SK-N-SH (cell line): ENCODE measurements around the gene PRKX.

ENCODE experiments used
- CHD2 ChIP-seq: fragments of 150-350 bp; IDR thresholded peaks from 2 replicates; pipeline ENCODE4 v1.6.1; 2018; ENCODE audit warnings: low read length; ENCODE audit not compliant: partially characterized antibody
- CTCF ChIP-seq: fragments of 200-600 bp; sonication (generic); IDR thresholded peaks from 2 replicates; pipeline ENCODE4 v1.6.1; 2017; ENCODE audit warnings: antibody characterized with exemption, mild to moderate bottlenecking, moderate library complexity
- EZH2phosphoT487 ChIP-seq: fragments of 200-600 bp; sonication (generic); IDR thresholded peaks from 2 replicates; pipeline ENCODE4 v1.6.1; 2017; ENCODE audit warnings: low read depth, mixed run types, mild to moderate bottlenecking, antibody characterized with exemption, moderate library complexity, borderline replicate concordance
- GATA2 ChIP-seq: sonication (generic); formaldehyde crosslinking; IDR thresholded peaks from 2 replicates; pipeline ENCODE4 v1.5.0; 2020; ENCODE audit warnings: mild to moderate bottlenecking, missing genetic modification reagents
- MAX ChIP-seq: IDR thresholded peaks from 2 replicates; pipeline ENCODE4 v1.4.0; 2012; ENCODE audit warnings: low read depth
- MEF2A ChIP-seq: IDR thresholded peaks from 2 replicates; pipeline ENCODE4 v1.4.0; 2012; ENCODE audit warnings: low read depth, borderline replicate concordance
- POLR2AphosphoS5 ChIP-seq: IDR thresholded peaks from 2 replicates; pipeline ENCODE4 v1.6.1; 2012; ENCODE audit warnings: low read depth, low read length
- RCOR1 ChIP-seq: fragments of 150-350 bp; IDR thresholded peaks from 2 replicates; pipeline ENCODE4 v1.6.1; 2017; ENCODE audit warnings: antibody characterized with exemption, low read length
- SMC3 ChIP-seq: IDR thresholded peaks from 2 replicates; pipeline ENCODE4 v1.6.1; 2012; ENCODE audit warnings: low read depth, low read length, improper control_type of control experiment
- USF2 ChIP-seq: fragments of 150-350 bp; IDR thresholded peaks from 2 replicates; pipeline ENCODE4 v1.6.1; 2017; ENCODE audit warnings: antibody characterized with exemption, low read length, low read depth, borderline replicate concordance
- TF ChIP-seq, protein P1 (sequence below): IDR thresholded peaks from 2 replicates; pipeline ENCODE4 v1.6.1; 2012; ENCODE audit warnings: mild to moderate bottlenecking, low read depth, low read length, moderate library complexity

DNA sequence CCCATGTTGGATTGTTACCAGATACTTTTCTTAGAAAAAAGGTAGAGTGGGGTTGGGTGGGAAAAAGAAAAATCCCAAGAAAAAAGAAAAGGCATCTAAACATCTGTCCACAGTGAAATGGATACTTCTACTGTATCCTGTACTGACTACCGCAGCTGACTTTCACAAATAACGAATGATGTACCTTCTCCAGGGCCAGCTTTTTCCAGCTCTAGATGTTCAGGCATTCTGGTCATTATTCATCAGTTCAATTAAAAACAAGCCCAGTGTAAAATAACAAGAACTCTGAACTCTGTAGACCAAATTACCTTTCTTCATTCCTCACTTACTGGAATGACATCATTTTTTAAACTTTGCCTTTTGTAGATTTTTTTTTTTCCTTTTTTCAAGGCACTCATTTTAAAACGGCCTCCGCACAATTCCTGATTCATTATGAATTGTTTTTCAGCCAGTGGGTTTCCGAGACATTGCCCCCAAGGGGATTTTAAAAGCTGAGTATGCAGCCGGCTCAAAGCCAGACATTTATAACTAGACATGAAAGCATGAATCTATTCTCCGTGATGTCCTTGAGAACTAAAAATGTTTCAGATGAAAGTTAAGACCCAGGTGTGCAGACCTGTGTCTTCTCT lies 113.5 kb downstream of the PRKX start:
- no peak for TF ChIP-seq CTCF
- TF ChIP-seq, protein P1, sequence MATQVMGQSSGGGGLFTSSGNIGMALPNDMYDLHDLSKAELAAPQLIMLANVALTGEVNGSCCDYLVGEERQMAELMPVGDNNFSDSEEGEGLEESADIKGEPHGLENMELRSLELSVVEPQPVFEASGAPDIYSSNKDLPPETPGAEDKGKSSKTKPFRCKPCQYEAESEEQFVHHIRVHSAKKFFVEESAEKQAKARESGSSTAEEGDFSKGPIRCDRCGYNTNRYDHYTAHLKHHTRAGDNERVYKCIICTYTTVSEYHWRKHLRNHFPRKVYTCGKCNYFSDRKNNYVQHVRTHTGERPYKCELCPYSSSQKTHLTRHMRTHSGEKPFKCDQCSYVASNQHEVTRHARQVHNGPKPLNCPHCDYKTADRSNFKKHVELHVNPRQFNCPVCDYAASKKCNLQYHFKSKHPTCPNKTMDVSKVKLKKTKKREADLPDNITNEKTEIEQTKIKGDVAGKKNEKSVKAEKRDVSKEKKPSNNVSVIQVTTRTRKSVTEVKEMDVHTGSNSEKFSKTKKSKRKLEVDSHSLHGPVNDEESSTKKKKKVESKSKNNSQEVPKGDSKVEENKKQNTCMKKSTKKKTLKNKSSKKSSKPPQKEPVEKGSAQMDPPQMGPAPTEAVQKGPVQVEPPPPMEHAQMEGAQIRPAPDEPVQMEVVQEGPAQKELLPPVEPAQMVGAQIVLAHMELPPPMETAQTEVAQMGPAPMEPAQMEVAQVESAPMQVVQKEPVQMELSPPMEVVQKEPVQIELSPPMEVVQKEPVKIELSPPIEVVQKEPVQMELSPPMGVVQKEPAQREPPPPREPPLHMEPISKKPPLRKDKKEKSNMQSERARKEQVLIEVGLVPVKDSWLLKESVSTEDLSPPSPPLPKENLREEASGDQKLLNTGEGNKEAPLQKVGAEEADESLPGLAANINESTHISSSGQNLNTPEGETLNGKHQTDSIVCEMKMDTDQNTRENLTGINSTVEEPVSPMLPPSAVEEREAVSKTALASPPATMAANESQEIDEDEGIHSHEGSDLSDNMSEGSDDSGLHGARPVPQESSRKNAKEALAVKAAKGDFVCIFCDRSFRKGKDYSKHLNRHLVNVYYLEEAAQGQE, result no peak
- TF ChIP-seq MAX, result no peak
- no peak for TF ChIP-seq MEF2A
- TF ChIP-seq USF2, result no peak
- no peak for TF ChIP-seq RCOR1
- TF ChIP-seq POLR2AphosphoS5, result no peak
- TF ChIP-seq GATA2 (CRISPR knock-in tag), result no peak
- TF ChIP-seq EZH2phosphoT487, result no peak
- TF ChIP-seq CHD2, result no peak
- no peak for TF ChIP-seq SMC3
